Esophagus squamous epithelium (tissue), 4 donors: Measurements from ENCODE around the gene WNT9A.
"Not testable (repeated sequence)": the region's sequence is repeated elsewhere in the genome, so short reads cannot be mapped to it uniquely, and the experiment has no call there.

Experiments
- CTCF ChIP-seq, 6 experiments: fragments of 450-650 bp in 4 of 6; fragments of 200-600 bp in 2 of 6; sonication (generic) in 2 of 6; IDR thresholded peaks; one replicate each; pipeline ENCODE4 v1.5.1; 2016 to 2019; ENCODE audit warnings: antibody characterized with exemption in 6 of 6, mild to moderate bottlenecking in 4 of 6, moderate library complexity in 4 of 6
- POLR2A ChIP-seq, 4 donors: fragments of 450-650 bp; IDR thresholded peaks; one replicate each; pipeline ENCODE4 v1.6.1; 2017; ENCODE audit warnings: antibody characterized with exemption in 4 of 4, mild to moderate bottlenecking in 4 of 4, moderate library complexity in 3 of 4

GRCh38 chr1:227972283-227972679 lies 24.5 kb upstream of the WNT9A start:
- TF ChIP-seq CTCF, POLR2A (IDR thresholded peaks at IDR 0.05): not testable (repeated sequence)
